ENCODE data around the gene ACTL9.

ACTL9 gene

DNA sequence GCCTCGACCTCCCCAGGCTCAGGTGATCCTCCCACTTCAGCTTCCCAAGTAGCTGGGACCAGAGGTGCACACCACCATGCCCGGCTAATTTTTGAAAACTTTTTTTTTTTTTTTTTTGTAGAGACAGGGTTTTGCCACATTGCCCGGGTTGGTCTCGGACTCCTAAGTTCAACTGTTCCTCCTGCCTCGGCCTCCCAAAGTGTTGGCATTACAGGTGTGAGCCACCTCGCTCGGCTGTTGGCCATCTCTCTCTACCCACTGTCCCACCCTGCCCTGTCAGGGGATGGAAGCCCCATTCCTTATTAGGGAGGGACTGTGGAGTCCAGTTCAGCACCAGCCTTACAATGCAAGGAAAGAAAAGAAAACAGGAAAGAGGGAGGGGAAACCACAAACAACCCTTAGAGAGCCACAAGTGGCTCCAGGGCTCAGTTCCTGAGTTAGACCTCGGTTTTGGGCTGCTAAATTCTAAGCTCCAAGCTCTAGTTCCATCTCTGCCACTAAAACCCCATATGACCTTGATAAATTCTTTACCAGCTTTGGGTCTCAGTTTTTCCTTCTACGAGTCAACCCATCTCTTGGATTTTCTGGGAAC lies 31.7 kb downstream of the ACTL9 start:
- Histone ChIP-seq H3K36me3 (ENCODE audit: insufficient read depth, insufficient read length, low read length) (no peaks in the 10 kb centered on the region), H3K9ac (ENCODE audit: insufficient read length, low read depth) (no peak overlapping the region), H3K9me3 (ENCODE audit: insufficient read depth, low read length) (no peaks in the 10 kb centered on the region), H3K4me3 (ENCODE audit: insufficient read length, low read depth) (no peak overlapping the region), H3K4me1 (ENCODE audit: insufficient read depth, insufficient read length) (peaks cover 3% of the 10 kb centered on the region), H3K27me3 (ENCODE audit: insufficient read depth, insufficient read length) (no peaks in the 10 kb centered on the region)
- TF ChIP-seq YY1 (IDR thresholded peaks at IDR 0.05; ENCODE audit: insufficient read depth, insufficient read length) (no peak), ZNF274 (IDR thresholded peaks at IDR 0.05; ENCODE audit: low read depth, low read length) (no peak), SUZ12 (IDR thresholded peaks at IDR 0.05; ENCODE audit: extremely low read depth, insufficient read depth, insufficient read length) (no peak)
- no peak for DNase-seq (ENCODE audit: low read depth, low spot score)

GRCh38 chr19:8665468-8666213 lies 33.0 kb downstream of the ACTL9 start:
- no peaks in the 10 kb centered on the region for H3K27me3 ChIP-seq (ENCODE audit: insufficient read depth, insufficient read length)
- peaks cover 3% of the 10 kb centered on the region for H3K4me1 ChIP-seq (ENCODE audit: insufficient read depth, insufficient read length)
- TF ChIP-seq SUZ12 (IDR thresholded peaks at IDR 0.05; ENCODE audit: extremely low read depth, insufficient read depth, insufficient read length): no peak
- no peak for TF ChIP-seq ZNF274 (IDR thresholded peaks at IDR 0.05; ENCODE audit: low read depth, low read length)
- TF ChIP-seq YY1 (IDR thresholded peaks at IDR 0.05; ENCODE audit: insufficient read depth, insufficient read length): no peak
- no peaks in the 10 kb centered on the region for H3K9me3 ChIP-seq (ENCODE audit: insufficient read depth, low read length)
- H3K4me3 ChIP-seq (ENCODE audit: insufficient read length, low read depth): no peak overlapping the region
- H3K9ac ChIP-seq (ENCODE audit: insufficient read length, low read depth): no peak overlapping the region
- no peak for DNase-seq (ENCODE audit: low read depth, low spot score)
- no peaks in the 10 kb centered on the region for H3K36me3 ChIP-seq (ENCODE audit: insufficient read depth, insufficient read length, low read length)

DNA sequence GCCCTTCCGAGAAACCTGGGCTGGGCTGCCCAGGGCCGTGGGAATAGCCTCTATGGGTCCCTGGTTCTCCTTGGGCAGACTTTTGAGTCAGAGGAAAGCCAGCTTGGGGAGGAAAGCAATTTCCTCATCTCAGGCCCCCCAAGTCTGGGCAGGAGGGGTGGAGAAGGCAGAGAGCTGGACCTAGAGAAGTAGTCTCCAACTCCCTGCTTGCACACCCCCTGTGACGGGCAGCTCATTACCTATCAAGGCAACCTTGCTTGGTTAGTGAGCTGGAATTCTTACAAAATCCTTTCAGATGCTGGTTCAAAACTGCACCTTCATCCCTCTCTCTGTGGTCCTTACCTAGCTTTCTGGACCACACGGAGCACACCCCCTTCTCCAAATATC lies 33.9 kb downstream of the ACTL9 start:
- no peak overlapping the region for H3K9ac ChIP-seq (ENCODE audit: insufficient read length, low read depth)
- DNase-seq (ENCODE audit: low read depth, low spot score): no peak
- no peaks in the 10 kb centered on the region for H3K27me3 ChIP-seq (ENCODE audit: insufficient read depth, insufficient read length)
- no peak for TF ChIP-seq YY1 (IDR thresholded peaks at IDR 0.05; ENCODE audit: insufficient read depth, insufficient read length)
- no peak for TF ChIP-seq ZNF274 (IDR thresholded peaks at IDR 0.05; ENCODE audit: low read depth, low read length)
- TF ChIP-seq SUZ12 (IDR thresholded peaks at IDR 0.05; ENCODE audit: extremely low read depth, insufficient read depth, insufficient read length): no peak
- no peaks in the 10 kb centered on the region for H3K9me3 ChIP-seq (ENCODE audit: insufficient read depth, low read length)
- H3K4me3 ChIP-seq (ENCODE audit: insufficient read length, low read depth): no peak overlapping the region
- H3K36me3 ChIP-seq (ENCODE audit: insufficient read depth, insufficient read length, low read length): no peaks in the 10 kb centered on the region
- H3K4me1 ChIP-seq (ENCODE audit: insufficient read depth, insufficient read length): peaks cover 3% of the 10 kb centered on the region

DNA sequence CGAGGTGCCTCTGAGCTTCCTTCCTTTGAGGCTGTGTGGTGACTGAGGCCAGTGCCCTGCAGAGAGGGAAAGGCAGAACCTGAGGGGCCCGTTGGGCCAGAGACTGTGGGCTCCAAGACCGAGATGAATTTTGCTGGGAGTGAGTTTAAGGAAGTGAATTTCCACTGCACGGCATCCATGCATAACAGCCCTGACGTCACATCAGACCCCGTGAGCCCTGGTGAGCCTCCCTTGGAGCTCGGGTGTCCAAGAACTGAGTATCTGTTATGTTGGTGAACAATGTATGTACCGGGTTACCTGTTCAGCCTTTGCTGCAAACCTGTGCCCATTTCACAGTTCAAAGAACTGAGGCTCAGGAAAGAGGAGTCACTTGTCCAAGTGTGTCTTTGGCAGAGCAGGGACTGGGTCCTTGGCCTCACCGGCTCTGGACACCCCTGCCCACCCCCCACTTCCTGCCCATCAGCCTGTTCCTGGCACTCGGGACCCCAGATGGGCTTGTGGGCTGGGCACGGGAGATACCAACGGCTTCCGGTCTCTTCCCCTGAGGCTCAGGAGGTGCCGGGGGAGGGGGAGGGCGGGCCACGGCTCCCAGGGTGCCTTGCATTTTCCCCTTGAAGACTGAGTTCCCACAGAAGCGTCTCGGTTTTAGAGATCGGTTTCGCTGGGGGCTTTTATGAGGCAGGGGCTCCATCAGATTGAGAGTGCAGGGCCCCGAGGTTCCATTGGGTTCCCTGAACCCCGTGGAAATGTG lies 34.5 kb downstream of the ACTL9 start:
- TF ChIP-seq ZNF274 (IDR thresholded peaks at IDR 0.05; ENCODE audit: low read depth, low read length) (no peak), YY1 (IDR thresholded peaks at IDR 0.05; ENCODE audit: insufficient read depth, insufficient read length) (no peak), SUZ12 (IDR thresholded peaks at IDR 0.05; ENCODE audit: extremely low read depth, insufficient read depth, insufficient read length) (no peak)
- Histone ChIP-seq H3K9ac (ENCODE audit: insufficient read length, low read depth) (no peak overlapping the region), H3K36me3 (ENCODE audit: insufficient read depth, insufficient read length, low read length) (no peaks in the 10 kb centered on the region), H3K9me3 (ENCODE audit: insufficient read depth, low read length) (no peaks in the 10 kb centered on the region), H3K27me3 (ENCODE audit: insufficient read depth, insufficient read length) (no peaks in the 10 kb centered on the region), H3K4me3 (ENCODE audit: insufficient read length, low read depth) (no peak overlapping the region), H3K4me1 (ENCODE audit: insufficient read depth, insufficient read length) (peaks cover 7% of the 10 kb centered on the region)
- no peak for DNase-seq (ENCODE audit: low read depth, low spot score)

DNA sequence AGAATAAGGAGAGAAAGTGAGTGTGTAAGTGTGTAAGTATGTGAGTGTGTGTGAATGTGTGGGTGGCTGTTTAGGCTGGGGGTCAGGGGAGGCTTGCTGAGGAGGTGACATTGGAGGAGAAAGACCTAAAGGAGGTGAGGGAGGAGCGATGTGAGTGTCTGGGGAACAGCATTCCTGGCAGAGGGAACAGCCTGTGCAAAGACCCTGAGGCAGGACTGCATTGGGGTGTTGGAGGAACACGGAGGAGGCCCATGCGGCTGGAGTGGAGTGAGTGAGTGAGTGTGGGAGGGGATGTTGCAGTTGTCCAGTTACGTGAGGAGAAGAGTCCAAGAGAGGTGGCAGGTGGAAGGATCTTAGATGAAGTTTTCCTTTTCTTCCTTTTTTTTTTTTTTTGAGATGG lies 36.3 kb downstream of the ACTL9 start:
- no peak for DNase-seq (ENCODE audit: low read depth, low spot score)
- Histone ChIP-seq H3K27me3 (ENCODE audit: insufficient read depth, insufficient read length) (no peaks in the 10 kb centered on the region), H3K9ac (ENCODE audit: insufficient read length, low read depth) (no peak overlapping the region), H3K4me1 (ENCODE audit: insufficient read depth, insufficient read length) (peaks cover 10% of the 10 kb centered on the region), H3K9me3 (ENCODE audit: insufficient read depth, low read length) (no peaks in the 10 kb centered on the region), H3K4me3 (ENCODE audit: insufficient read length, low read depth) (no peak overlapping the region), H3K36me3 (ENCODE audit: insufficient read depth, insufficient read length, low read length) (no peaks in the 10 kb centered on the region)
- TF ChIP-seq ZNF274 (IDR thresholded peaks at IDR 0.05; ENCODE audit: low read depth, low read length) (no peak), SUZ12 (IDR thresholded peaks at IDR 0.05; ENCODE audit: extremely low read depth, insufficient read depth, insufficient read length) (no peak), YY1 (IDR thresholded peaks at IDR 0.05; ENCODE audit: insufficient read depth, insufficient read length) (no peak)

GRCh38 chr19:8659905-8660304 lies 38.7 kb downstream of the ACTL9 start:
- DNase-seq (ENCODE audit: low read depth, low spot score): no peak
- Histone ChIP-seq H3K9me3 (ENCODE audit: insufficient read depth, low read length) (no peaks in the 10 kb centered on the region), H3K9ac (ENCODE audit: insufficient read length, low read depth) (no peak overlapping the region), H3K36me3 (ENCODE audit: insufficient read depth, insufficient read length, low read length) (no peaks in the 10 kb centered on the region), H3K4me3 (ENCODE audit: insufficient read length, low read depth) (no peak overlapping the region), H3K27me3 (ENCODE audit: insufficient read depth, insufficient read length) (peaks cover 18% of the 10 kb centered on the region), H3K4me1 (ENCODE audit: insufficient read depth, insufficient read length) (peaks cover 10% of the 10 kb centered on the region)
- no peak for TF ChIP-seq ZNF274 (IDR thresholded peaks at IDR 0.05; ENCODE audit: low read depth, low read length)
- no peak for TF ChIP-seq YY1 (IDR thresholded peaks at IDR 0.05; ENCODE audit: insufficient read depth, insufficient read length)
- no peak for TF ChIP-seq SUZ12 (IDR thresholded peaks at IDR 0.05; ENCODE audit: extremely low read depth, insufficient read depth, insufficient read length)

- H3K36me3 ChIP-seq (ENCODE audit: insufficient read depth, insufficient read length, low read length): no peaks in the 10 kb centered on the region
- peaks cover 6% of the 10 kb centered on the region for H3K4me1 ChIP-seq (ENCODE audit: insufficient read depth, insufficient read length)
- H3K27me3 ChIP-seq (ENCODE audit: insufficient read depth, insufficient read length): peaks cover 18% of the 10 kb centered on the region
- no peak overlapping the region for H3K9ac ChIP-seq (ENCODE audit: insufficient read length, low read depth)
- DNase-seq (ENCODE audit: low read depth, low spot score): no peak
- no peak overlapping the region for H3K4me3 ChIP-seq (ENCODE audit: insufficient read length, low read depth)
- TF ChIP-seq YY1 (IDR thresholded peaks at IDR 0.05; ENCODE audit: insufficient read depth, insufficient read length): no peak
- no peak for TF ChIP-seq ZNF274 (IDR thresholded peaks at IDR 0.05; ENCODE audit: low read depth, low read length)
- TF ChIP-seq SUZ12 (IDR thresholded peaks at IDR 0.05; ENCODE audit: extremely low read depth, insufficient read depth, insufficient read length): no peak
- H3K9me3 ChIP-seq (ENCODE audit: insufficient read depth, low read length): no peaks in the 10 kb centered on the region
These were observed 40.7 kb downstream of the ACTL9 start for GRCh38 chr19:8657869-8658268.

Data from NT2/D1 (cell line).